ENCODE results near the gene BDKRB1.

DNA sequence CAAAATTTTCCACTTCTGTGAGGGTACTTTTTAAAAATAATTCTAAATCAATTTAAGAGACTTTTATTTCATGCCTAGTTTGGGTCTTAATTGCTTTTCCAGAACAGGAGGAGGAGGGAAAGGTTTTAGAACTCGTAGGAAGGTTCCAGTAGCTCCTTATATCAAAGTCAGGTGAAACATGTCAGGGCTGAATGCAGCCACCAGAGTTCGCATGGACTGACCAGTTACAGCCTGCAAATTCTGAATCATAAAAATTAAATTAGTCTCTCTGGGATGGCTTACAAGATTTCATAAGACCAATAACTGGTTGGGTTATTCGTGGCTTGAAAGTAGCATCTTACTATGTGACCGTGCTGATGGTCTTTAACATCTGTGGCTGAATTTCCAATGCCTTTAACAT lies 397 bp downstream of the BDKRB1 start:
- no peak for TF ChIP-seq POLR2A (IDR thresholded peaks at IDR 0.05; ENCODE audit: low read depth, low read length)
- no peak for TF ChIP-seq POLR2AphosphoS5 (IDR thresholded peaks at IDR 0.05; ENCODE audit: low read depth, low read length)
- TF ChIP-seq SPI1 (IDR thresholded peaks at IDR 0.05; ENCODE audit: low read depth, low read length): no peak
- no peak for TF ChIP-seq TAF1 (IDR thresholded peaks at IDR 0.05; ENCODE audit: low read depth, low read length)
- TF ChIP-seq PAX5 (IDR thresholded peaks at IDR 0.05; ENCODE audit: insufficient read depth, low read length, severe bottlenecking): no peak
- TF ChIP-seq POU2F2 (IDR thresholded peaks at IDR 0.05; ENCODE audit: low read depth, low read length): no peak

Measured in GM12891 (cell line).